A549 (cell line): ENCODE measurements around the gene SLC2A14. TPM values are rescaled to one million over a fixed set of nuclear protein-coding genes. Genes with fewer than 3 reads are reported as not detected.
"Not testable (repeated sequence)": the region's sequence is repeated elsewhere in the genome, so short reads cannot be mapped to it uniquely, and the experiment has no call there.

Source experiments
- ATAC-seq, 2 experiments: fragments of 200-7000 bp in 1 of 2; fragments of >200 bp in 1 of 2; cut with Nextera tagmentation in 1 of 2; cut with Tn5 transposase in 1 of 2; 3 replicates each; pipeline versions ENCODE4 v1.8.0 to v1.9.1; 2018 to 2020; ENCODE audit warnings: mild to moderate bottlenecking in 1 of 2, moderate library complexity in 1 of 2
- CTCF ChIA-PET: fragments of 300-600 bp; sonication (Branson Sonifier 250); formaldehyde crosslinking; extraction: SDS; loops from one replicate; lab custom pipeline; 2021; ENCODE audit warnings: antibody characterized with exemption, inconsistent platforms; lab: Yijun Ruan, JAX
- POLR2A ChIA-PET: fragments of 350-600 bp; formaldehyde crosslinking; extraction: SDS; loops from one replicate; lab custom pipeline; 2021; ENCODE audit warnings: antibody characterized with exemption, inconsistent platforms; lab: Yijun Ruan, JAX
- DNase-seq, 2 experiments: peaks; one replicate each; pipeline versions ENCODE4 v3.0.0 to v3.0.0-alpha.2; 2011 to 2016; ENCODE audit warnings: low read depth in 1 of 2, low spot score in 1 of 2
- FAIRE-seq: peaks from 2 replicates; lab custom pipeline; 2011; peaks lifted over from hg19 to GRCh38; lab: Jason Lieb, UNC
- H3K27ac ChIP-seq, 2 experiments: fragments of >200 bp; sonication (Bioruptor Twin); formaldehyde crosslinking; 3 replicates each; pipeline ENCODE4 v1.5.1; 2016 to 2017
- H3K4me1 ChIP-seq: fragments of >200 bp; sonication (Bioruptor Twin); formaldehyde crosslinking; 3 replicates; pipeline ENCODE4 v1.6.1; 2016
- H3K4me2 ChIP-seq: fragments of >200 bp; sonication (Bioruptor Twin); formaldehyde crosslinking; 3 replicates; pipeline ENCODE4 v1.6.1; 2016
- H3K4me3 ChIP-seq: fragments of >200 bp; sonication (Bioruptor Twin); formaldehyde crosslinking; 3 replicates; pipeline ENCODE4 v1.5.1; 2016
- H3K9me3 ChIP-seq: fragments of >200 bp; sonication (Bioruptor Twin); formaldehyde crosslinking; 3 replicates; pipeline ENCODE4 v1.6.1; 2016
- BCL3 ChIP-seq: fragments of >200 bp; sonication (Bioruptor Twin); formaldehyde crosslinking; IDR thresholded peaks from 3 replicates; pipeline ENCODE4 v1.6.1; 2016
- CBX2 ChIP-seq: fragments of 200-600 bp; sonication (generic); IDR thresholded peaks from 2 replicates; pipeline ENCODE4 v1.6.1; 2016; ENCODE audit warnings: low read depth, mild to moderate bottlenecking, borderline replicate concordance
- E2F6 ChIP-seq: IDR thresholded peaks from 2 replicates; pipeline ENCODE4 v1.6.1; 2012; ENCODE audit warnings: low read depth, borderline replicate concordance
- FOSL2 ChIP-seq, 2 experiments: fragments of 450-650 bp in 1 of 2; fragments of >200 bp in 1 of 2; sonication (Bioruptor Twin) in 1 of 2; formaldehyde crosslinking; IDR thresholded peaks; 2 replicates each; pipeline versions ENCODE4 v1.5.0 to v1.6.1; 2016 to 2020; ENCODE audit warnings: mild to moderate bottlenecking in 1 of 2, moderate library complexity in 1 of 2
- HEYL ChIP-seq: fragments of 250-450 bp; sonication (Bioruptor Pico); IDR thresholded peaks from 2 replicates; pipeline ENCODE4 v1.8.0; 2021; ENCODE audit warnings: mild to moderate bottlenecking, moderate library complexity
- HMGXB4 ChIP-seq: fragments of 250-450 bp; sonication (Bioruptor Pico); IDR thresholded peaks from 2 replicates; pipeline ENCODE4 v1.5.0; 2021; ENCODE audit warnings: mild to moderate bottlenecking, moderate library complexity, borderline replicate concordance
- HOXB5 ChIP-seq: fragments of 250-450 bp; sonication (Bioruptor Pico); IDR thresholded peaks from 2 replicates; pipeline ENCODE4 v1.5.0; 2020; ENCODE audit warnings: mild to moderate bottlenecking, moderate library complexity
- MAX ChIP-seq: IDR thresholded peaks from 2 replicates; pipeline ENCODE4 v1.6.1; 2012
- NR3C1 ChIP-seq: fragments of >200 bp; sonication (Bioruptor Twin); formaldehyde crosslinking; IDR thresholded peaks from 3 replicates; pipeline ENCODE4 v1.6.1; 2017
- RCOR1 ChIP-seq: fragments of 150-350 bp; IDR thresholded peaks from 2 replicates; pipeline ENCODE4 v1.6.1; 2014; ENCODE audit warnings: antibody characterized with exemption, low read length, low read depth
- RNF2 ChIP-seq: fragments of 200-600 bp; sonication (generic); IDR thresholded peaks from 2 replicates; pipeline ENCODE4 v1.6.1; 2016; ENCODE audit warnings: low read depth, mild to moderate bottlenecking, antibody characterized with exemption, moderate library complexity, borderline replicate concordance
- ZFP36 ChIP-seq: fragments of 450-650 bp; IDR thresholded peaks from 2 replicates; pipeline ENCODE4 v1.6.1; 2014; ENCODE audit warnings: borderline replicate concordance; ENCODE audit not compliant: partially characterized antibody
- WGBS: methylation state at CpG from one replicate; pipeline ENCODE4 v1.1.6; 2017; ENCODE audit errors: missing lambda C conversion rate; 5-methylcytosine and 5-hydroxymethylcytosine counted together
- polyA plus RNA-seq, 4 experiments: library from polyadenylated mRNA; depleted of rRNA in 3 of 4; stranded (reverse); fragments of >200 nt; fragmentation: RNase III in 1 of 4; extraction: RNeasy Plus Mini Kit Qiagen cat#74134 plus additional on column Dnase treatment in 1 of 4; gene quantifications; 2 replicates in 3 of 4; 3 replicates in 1 of 4; pipeline ENCODE4 v1.2.3, GENCODE V29; 2011 to 2017

Gene SLC2A14
- polyA plus RNA-seq, 2 of the 4 experiments (the other 2 are of a cell fraction): 0.25 to 0.68 TPM

- no peak for DNase-seq
Measured at GRCh38 chr12:7869137-7869536, 3.6 kb downstream of the SLC2A14 start.

GRCh38 chr12:7868391-7868790 is 4.3 kb downstream of the SLC2A14 start:
- CTCF ChIA-PET: no interaction called here
- TF ChIP-seq MAX (no peak), FOSL2 (IDR thresholded peaks at IDR 0.05) (no peak), FOSL2 (CRISPR knock-in tag; IDR thresholded peaks at IDR 0.05) (peak; percentile 20; the same call in 1 of the 2 replicates)
- peaks cover 10% of the 10 kb centered on the region for H3K4me1 ChIP-seq
- ATAC-seq (no peak), DNase-seq (no peak), FAIRE-seq (no peak)
- H3K4me2 ChIP-seq: no peak overlapping the region
- H3K4me3 ChIP-seq: no peak overlapping the region
- H3K9me3 ChIP-seq: no peaks in the 10 kb centered on the region
- POLR2A ChIA-PET: interaction anchor here (0.6 kb wide), 1 partner anchor 68 kb away, joined by 5 read pairs; no protein-coding TSS in a partner anchor
- 57% methylated on average over 4 of the region's 4 CpGs for WGBS
- H3K27ac ChIP-seq: no peak overlapping the region

More at GRCh38 chr12:7869137-7869536, 3.6 kb downstream of the SLC2A14 start:
- Histone ChIP-seq H3K4me1 (peaks cover 10% of the 10 kb centered on the region), H3K4me2 (no peak overlapping the region), H3K9me3 (no peaks in the 10 kb centered on the region), H3K27ac (no peak overlapping the region), H3K4me3 (no peak overlapping the region)
- CTCF ChIA-PET: no interaction called here
- no peak for TF ChIP-seq HEYL (CRISPR knock-in tag)
- TF ChIP-seq NR3C1: no peak
- no peak for TF ChIP-seq HOXB5 (CRISPR knock-in tag)
- no peak for TF ChIP-seq BCL3
- no peak for TF ChIP-seq CBX2
- no peak for TF ChIP-seq RNF2
- TF ChIP-seq E2F6: no peak
- TF ChIP-seq HMGXB4 (CRISPR knock-in tag): no peak
- TF ChIP-seq ZFP36: no peak
- FAIRE-seq (no peak), ATAC-seq (no peak)
- POLR2A ChIA-PET: no interaction called here
- 90% methylated on average over 4 of the region's 4 CpGs for WGBS

- POLR2A ChIA-PET: interaction anchor here (1.8 kb wide), 1 partner anchor 106 kb away, joined by 4 read pairs; no protein-coding TSS in a partner anchor
Measured at GRCh38 chr12:7864601-7865150, 8.0 kb downstream of the SLC2A14 start.

GRCh38 chr12:7862814-7863348 is 9.8 kb downstream of the SLC2A14 start:
- not testable (repeated sequence) for FAIRE-seq
- POLR2A ChIA-PET: interaction anchor here (1.8 kb wide), 1 partner anchor 108 kb away, joined by 4 read pairs; no protein-coding TSS in a partner anchor

More at GRCh38 chr12:7864601-7865150, 8.0 kb downstream of the SLC2A14 start:
- Histone ChIP-seq H3K4me3 (no peak overlapping the region), H3K27ac (no peak overlapping the region), H3K4me2 (no peak overlapping the region), H3K4me1 (peaks cover 25% of the 10 kb centered on the region), H3K9me3 (no peaks in the 10 kb centered on the region)
- FAIRE-seq (no peak), DNase-seq (no peak), ATAC-seq (no peak)
- TF ChIP-seq RCOR1 (no peak), E2F6 (no peak)
- CTCF ChIA-PET: interaction anchor here (3.0 to 7.8 kb wide), 2 partner anchors 43 to 129 kb away, joined by 15 to 58 read pairs; no protein-coding TSS in a partner anchor
- WGBS: 83% methylated on average over 12 of the region's 12 CpGs

GRCh38 chr12:7862301-7862700 is 10.4 kb downstream of the SLC2A14 start:
- DNase-seq, H3K4me2 ChIP-seq, H3K27ac ChIP-seq, POLR2A ChIA-PET, FAIRE-seq, ATAC-seq, H3K4me3 ChIP-seq, H3K9me3 ChIP-seq: not testable (repeated sequence)
- CTCF ChIA-PET: interaction anchor here (0.9 to 7.8 kb wide), 6 partner anchors 15 to 132 kb away, joined by 3 to 58 read pairs (median 8); no protein-coding TSS in a partner anchor
- peaks cover 17% of the 10 kb centered on the region for H3K4me1 ChIP-seq
- whole genome bisulfite sequencing: 94% methylated on average over 24 of the region's 24 CpGs

More at GRCh38 chr12:7862814-7863348, 9.8 kb downstream of the SLC2A14 start:
- DNase-seq, H3K9me3 ChIP-seq, H3K4me3 ChIP-seq, H3K4me2 ChIP-seq, H3K27ac ChIP-seq, ATAC-seq: not testable (repeated sequence)
- CTCF ChIA-PET: interaction anchor here (0.9 to 7.8 kb wide), 6 partner anchors 15 to 131 kb away, joined by 3 to 58 read pairs (median 8); no protein-coding TSS in a partner anchor
- 88% methylated on average over 20 of the region's 20 CpGs for WGBS
- peaks cover 18% of the 10 kb centered on the region for H3K4me1 ChIP-seq
